Upper lobe of left lung (tissue), 6 donors: ENCODE measurements around the gene NRM. TPM values are rescaled to one million over a fixed set of nuclear protein-coding genes. Genes with fewer than 3 reads are reported as not detected.

Source experiments
- ATAC-seq, 2 donors: fragments of 200-7000 bp; cut with Tn5 transposase; one replicate each; pipeline ENCODE4 v1.9.1; 2022; ENCODE audit warnings: mild to moderate bottlenecking in 2 of 2, moderate library complexity in 2 of 2; ENCODE audit not compliant: low FRiP score in 2 of 2
- DNase-seq, 2 donors: peaks; one replicate each; pipeline ENCODE4 v3.0.0-alpha.2; 2019 to 2020
- H3K27ac ChIP-seq, 4 donors: fragments of 200-600 bp; sonication (generic); one replicate each; pipeline ENCODE4 v1.5.1; 2016 to 2019
- H3K27me3 ChIP-seq, 4 donors: fragments of 200-600 bp; sonication (generic); one replicate each; pipeline ENCODE4 v1.5.1; 2017 to 2019
- H3K36me3 ChIP-seq, 4 donors: fragments of 200-600 bp; sonication (generic); one replicate each; pipeline ENCODE4 v1.5.1; 2016 to 2019
- H3K4me1 ChIP-seq, 4 donors: fragments of 200-600 bp; sonication (generic); one replicate each; pipeline ENCODE4 v1.5.1; 2018 to 2019
- H3K4me3 ChIP-seq, 4 donors: fragments of 200-600 bp; sonication (generic); one replicate each; pipeline ENCODE4 v1.5.1; 2017 to 2019; ENCODE audit warnings: mild to moderate bottlenecking in 2 of 4, moderate library complexity in 1 of 4
- H3K9me3 ChIP-seq, 4 donors: fragments of 200-600 bp; sonication (generic); one replicate each; pipeline ENCODE4 v1.5.1; 2018 to 2019
- EP300 ChIP-seq, 4 donors: sonication (generic); formaldehyde crosslinking; IDR thresholded peaks; one replicate each; pipeline ENCODE4 v1.5.1; 2017; ENCODE audit warnings: antibody characterized with exemption in 4 of 4, control low read depth in 2 of 4
- POLR2A ChIP-seq, 4 donors: fragments of 450-650 bp; IDR thresholded peaks; one replicate each; pipeline ENCODE4 v1.5.1; 2016 to 2017; ENCODE audit warnings: antibody characterized with exemption in 4 of 4, mild to moderate bottlenecking in 2 of 4
- POLR2AphosphoS5 ChIP-seq, 2 donors: sonication (generic); formaldehyde crosslinking; IDR thresholded peaks; one replicate each; pipeline ENCODE4 v1.5.1; 2017; ENCODE audit warnings: antibody characterized with exemption in 2 of 2
- WGBS, 2 donors: methylation state at CpG; one replicate each; pipeline ENCODE4 v1.1.5; 2017 to 2018; 5-methylcytosine and 5-hydroxymethylcytosine counted together
- small RNA-seq, 4 donors: library from RNA; depleted of rRNA; stranded (forward); fragments of <200 nt; gene quantifications; one replicate each; pipeline ENCODE3, GENCODE V24; 2016
- total RNA-seq, 6 donors: library from RNA; depleted of rRNA in 4 of 6; stranded (reverse); fragments of >200 nt in 4 of 6; gene quantifications; one replicate each; pipeline versions ENCODE4 v1.1.0 to v1.2.1, GENCODE V29; 2016 to 2021
- TF ChIP-seq, protein P1 (sequence below), 6 experiments: fragments of 450-650 bp in 4 of 6; fragments of 200-600 bp in 2 of 6; sonication (generic) in 2 of 6; IDR thresholded peaks; one replicate each; pipeline ENCODE4 v1.5.1; 2016 to 2019; ENCODE audit warnings: antibody characterized with exemption in 6 of 6
- donor health status: DM: no; HTN: no; CAD: no; lungs with moderate emphysema.
- donor health status: DM: no; HTN: yes; CAD: no; lungs with severe emphysema.

Gene NRM
- total RNA-seq, 6 donors from 2014 or later = 3.3 to 13.4 (median 7.2) TPM

DNA sequence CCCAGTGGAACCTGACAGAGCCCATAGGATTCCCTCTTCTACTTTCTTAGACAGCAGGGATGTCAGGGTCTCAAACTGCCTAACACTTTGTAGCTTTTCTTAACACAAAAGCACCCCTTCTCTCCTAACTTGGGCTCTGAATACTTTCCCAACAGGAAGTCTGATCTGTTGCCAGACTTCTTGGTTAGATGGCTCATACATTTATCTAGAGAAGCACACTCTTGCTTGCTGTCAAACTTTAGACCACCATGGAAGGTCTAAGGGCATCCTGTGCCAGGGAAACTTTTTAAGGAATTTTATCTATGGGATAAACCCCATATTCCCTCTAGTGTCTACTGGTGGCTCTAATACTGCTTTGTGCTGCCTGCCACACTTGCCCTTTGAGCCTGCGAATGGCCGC lies 47.1 kb downstream of the NRM start:
- TF ChIP-seq POLR2AphosphoS5 (IDR thresholded peaks at IDR 0.05) = no peak
- TF ChIP-seq, protein P1, sequence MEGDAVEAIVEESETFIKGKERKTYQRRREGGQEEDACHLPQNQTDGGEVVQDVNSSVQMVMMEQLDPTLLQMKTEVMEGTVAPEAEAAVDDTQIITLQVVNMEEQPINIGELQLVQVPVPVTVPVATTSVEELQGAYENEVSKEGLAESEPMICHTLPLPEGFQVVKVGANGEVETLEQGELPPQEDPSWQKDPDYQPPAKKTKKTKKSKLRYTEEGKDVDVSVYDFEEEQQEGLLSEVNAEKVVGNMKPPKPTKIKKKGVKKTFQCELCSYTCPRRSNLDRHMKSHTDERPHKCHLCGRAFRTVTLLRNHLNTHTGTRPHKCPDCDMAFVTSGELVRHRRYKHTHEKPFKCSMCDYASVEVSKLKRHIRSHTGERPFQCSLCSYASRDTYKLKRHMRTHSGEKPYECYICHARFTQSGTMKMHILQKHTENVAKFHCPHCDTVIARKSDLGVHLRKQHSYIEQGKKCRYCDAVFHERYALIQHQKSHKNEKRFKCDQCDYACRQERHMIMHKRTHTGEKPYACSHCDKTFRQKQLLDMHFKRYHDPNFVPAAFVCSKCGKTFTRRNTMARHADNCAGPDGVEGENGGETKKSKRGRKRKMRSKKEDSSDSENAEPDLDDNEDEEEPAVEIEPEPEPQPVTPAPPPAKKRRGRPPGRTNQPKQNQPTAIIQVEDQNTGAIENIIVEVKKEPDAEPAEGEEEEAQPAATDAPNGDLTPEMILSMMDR (IDR thresholded peaks at IDR 0.05) = no peak
- 94 to 95% methylated on average over 2 of the region's 2 CpGs for WGBS, 2 donors
- DNase-seq (no peak), ATAC-seq (no peak)
- Histone ChIP-seq H3K4me1 (peaks cover 13 to 19% (median 14%) of the 10 kb centered on the region in 4 donors), H3K4me3 (no peak overlapping the region), H3K9me3 (no peaks in the 10 kb centered on the region), H3K36me3 (peaks cover 0 to 38% (median 19%) of the 10 kb centered on the region in 4 donors), H3K27ac (no peak overlapping the region), H3K27me3 (no peaks in the 10 kb centered on the region)

DNA sequence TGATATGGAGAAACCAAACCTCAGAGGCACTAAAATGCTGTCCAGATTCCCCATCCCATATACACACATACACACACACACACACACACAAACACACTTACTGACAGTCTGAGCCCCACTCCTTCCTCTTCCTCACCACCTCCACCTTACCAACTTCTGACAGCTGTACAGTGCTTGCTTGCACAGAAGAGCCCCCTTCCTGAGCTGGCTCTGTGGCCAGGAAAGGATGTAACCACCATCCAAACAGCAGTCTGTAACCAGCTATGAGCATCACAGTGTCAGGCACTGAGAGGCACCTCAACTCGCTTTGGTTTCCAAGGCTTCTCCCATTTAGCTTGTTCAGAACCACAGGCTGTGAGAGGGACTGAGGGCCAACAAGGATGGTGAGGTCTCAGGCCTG lies 49.7 kb downstream of the NRM start:
- Histone ChIP-seq H3K4me3 (no peak overlapping the region), H3K36me3 (peaks cover 0 to 38% (median 19%) of the 10 kb centered on the region in 4 donors), H3K27me3 (no peaks in the 10 kb centered on the region), H3K27ac (no peak overlapping the region), H3K4me1 (peaks cover 0 to 6% (median 1%) of the 10 kb centered on the region in 4 donors), H3K9me3 (no peaks in the 10 kb centered on the region)
- no peak for ATAC-seq
- 79 to 86% methylated on average over 1 of the region's 1 CpG for WGBS, 2 donors
- TF ChIP-seq, protein P1 (IDR thresholded peaks at IDR 0.05) = no peak
- TF ChIP-seq POLR2AphosphoS5 (IDR thresholded peaks at IDR 0.05) (no peak), EP300 (IDR thresholded peaks at IDR 0.05) (no peak), POLR2A (IDR thresholded peaks at IDR 0.05) (no peak)
- no peak for DNase-seq

DNA sequence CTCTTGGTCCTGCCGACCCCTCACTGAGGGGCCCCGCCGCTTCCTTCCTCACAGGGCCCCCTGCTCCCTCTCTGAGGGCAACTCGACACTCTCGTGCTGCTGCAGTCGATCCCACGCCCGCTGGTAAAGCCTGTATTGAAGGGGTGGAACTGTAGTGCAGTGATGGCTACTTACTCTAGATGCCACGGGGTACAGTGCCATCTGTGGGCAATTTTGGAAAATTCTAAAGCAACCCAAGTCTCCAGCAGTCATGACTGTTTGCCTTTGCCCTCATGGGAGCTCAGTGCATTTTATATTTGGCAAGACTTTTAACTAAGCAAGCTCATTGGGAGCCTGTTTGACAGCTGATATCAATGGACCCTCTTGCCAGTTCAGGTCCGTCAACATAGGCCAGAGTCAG lies 50.3 kb downstream of the NRM start:
- no peaks in the 10 kb centered on the region for H3K27me3 ChIP-seq
- no peaks in the 10 kb centered on the region for H3K4me1 ChIP-seq
- ATAC-seq (no peak), DNase-seq (peak in 1 of 2 donors; percentile 27)
- H3K4me3 ChIP-seq = no peak overlapping the region
- H3K27ac ChIP-seq = no peak overlapping the region
- H3K36me3 ChIP-seq = peaks cover 0 to 37% (median 19%) of the 10 kb centered on the region in 4 donors
- WGBS, 2 donors = 77 to 84% methylated on average over 9 to 10 of the region's 10 CpGs
- TF ChIP-seq POLR2A (IDR thresholded peaks at IDR 0.05) = no peak
- TF ChIP-seq POLR2AphosphoS5 (IDR thresholded peaks at IDR 0.05) = no peak
- no peaks in the 10 kb centered on the region for H3K9me3 ChIP-seq

Small RNA genes within 50 kb of the gene (small RNA-seq; reads per million reads assigned to genes)
- gene RF00019 = 0 reads per million in 4 donors

Other genes starting within 250 kb of the NRM start
- gene HLA-E, start 201.5 kb downstream of the NRM start, total RNA-seq = 1,000 to 10,000 TPM in 2 of 6 donors, 100 to 1,000 TPM in 4; 553 to 1,296 (median 975) TPM
- gene GNL1, start 134.5 kb downstream of the NRM start, total RNA-seq = 10 to 100 TPM; 30.4 to 60.6 (median 51.2) TPM
- gene PRR3, start 133.7 kb downstream of the NRM start, total RNA-seq = 10 to 100 TPM in 1 of 6 donors, 1 to 10 TPM in 5; 6.0 to 13.6 (median 7.0) TPM
- 10 to 100 TPM; 41.2 to 57.6 (median 52.9) TPM for gene ABCF1, start 119.5 kb downstream of the NRM start, total RNA-seq
- gene PPP1R10, start 73.7 kb downstream of the NRM start, total RNA-seq = 10 to 100 TPM; 32.0 to 72.1 (median 50.7) TPM
- 10 to 100 TPM; 23.0 to 62.5 (median 45.7) TPM for gene MRPS18B, start 73.1 kb downstream of the NRM start, total RNA-seq
- 10 to 100 TPM in 1 of 6 donors, 1 to 10 TPM in 5; 3.1 to 36.7 (median 6.2) TPM for gene ATAT1, start 64.1 kb downstream of the NRM start, total RNA-seq
- gene C6orf136, start 43.9 kb downstream of the NRM start, total RNA-seq = 10 to 100 TPM in 5 of 6 donors, 1 to 10 TPM in 1; 8.8 to 57.6 (median 15.2) TPM
- 10 to 100 TPM; 28.1 to 60.8 (median 31.8) TPM for gene DHX16, start 18.0 kb downstream of the NRM start, total RNA-seq
- gene PPP1R18, start 4.3 kb downstream of the NRM start, total RNA-seq = 100 to 1,000 TPM in 1 of 6 donors, 10 to 100 TPM in 5; 23.5 to 103 (median 60.8) TPM
- 10 to 100 TPM; 13.5 to 33.5 (median 24.2) TPM for gene MDC1, start 26.3 kb upstream of the NRM start, total RNA-seq
- 100 to 1,000 TPM in 4 of 6 donors, 10 to 100 TPM in 2; 71.2 to 347 (median 149) TPM for gene TUBB, start 29.4 kb upstream of the NRM start, total RNA-seq
- 100 to 1,000 TPM; 133 to 212 (median 143) TPM for gene FLOT1, start 51.7 kb upstream of the NRM start, total RNA-seq
- 10 to 100 TPM in 4 of 6 donors, 1 to 10 TPM in 2; 4.2 to 61.1 (median 19.8) TPM for gene IER3, start 53.6 kb upstream of the NRM start, total RNA-seq
- 100 to 1,000 TPM in 5 of 6 donors, 10 to 100 TPM in 1; 75.4 to 147 (median 111) TPM for gene DDR1, start 193.5 kb upstream of the NRM start, total RNA-seq
- gene GTF2H4, start 217.2 kb upstream of the NRM start, total RNA-seq = 10 to 100 TPM; 10.1 to 47.6 (median 27.6) TPM
- 10 to 100 TPM; 23.0 to 56.6 (median 29.5) TPM for gene VARS2, start 223.3 kb upstream of the NRM start, total RNA-seq
- 100 to 1,000 TPM in 5 of 6 donors, 10 to 100 TPM in 1; 80.7 to 511 (median 229) TPM for gene SFTA2, start 241.2 kb upstream of the NRM start, total RNA-seq
- gene MUCL3, start 250.0 kb upstream of the NRM start, total RNA-seq = 10 to 100 TPM in 2 of 6 donors, 1 to 10 TPM in 4; 1.8 to 38.8 (median 5.0) TPM